ENCODE data around the gene SPOCK2. TPM values are rescaled to one million over a fixed set of nuclear protein-coding genes. Genes with fewer than 3 reads are reported as not detected.
"Not testable (repeated sequence)": the region's sequence is repeated elsewhere in the genome, so short reads cannot be mapped to it uniquely, and the experiment has no call there.

Gene SPOCK2
- polyA plus RNA-seq, 3 donors from 2014 or later: 58.8 to 86.0 (median 69.0) TPM

DNA sequence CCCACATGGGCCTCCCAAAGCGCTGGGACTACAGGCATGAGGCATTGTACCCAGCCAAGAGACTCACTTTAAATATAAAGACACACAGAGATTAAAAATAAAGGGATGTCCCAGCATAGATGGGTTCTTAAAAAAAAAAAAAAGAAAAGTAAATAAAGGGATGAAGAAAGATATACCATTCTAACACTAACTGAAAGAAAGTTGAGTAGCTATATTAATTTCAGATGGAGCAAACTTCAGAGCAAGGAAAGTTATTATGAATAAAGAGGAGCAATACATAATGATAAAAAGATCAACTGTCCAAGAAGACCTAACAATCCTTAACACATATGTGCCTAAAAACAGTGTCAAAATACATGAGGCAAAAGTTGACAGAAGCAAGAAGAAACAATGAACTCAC is 33.0 kb upstream of the SPOCK2 start:
- Mint-ChIP-seq H3K27me3 (ENCODE audit: low read depth in 3 of 3) (peaks cover 0 to 2% (median under 1%) of the 10 kb centered on the region in 3 donors), H3K4me3 (no peak overlapping the region), H3K9me3 (peaks cover 0 to 2% (median 0%) of the 10 kb centered on the region in 6 donors), H3K36me3 (peaks cover 17 to 22% (median 19%) of the 10 kb centered on the region in 3 donors), H3K27ac (no peak overlapping the region), H3K4me1 (no peaks in the 10 kb centered on the region)
- no peak for DNase-seq

DNA sequence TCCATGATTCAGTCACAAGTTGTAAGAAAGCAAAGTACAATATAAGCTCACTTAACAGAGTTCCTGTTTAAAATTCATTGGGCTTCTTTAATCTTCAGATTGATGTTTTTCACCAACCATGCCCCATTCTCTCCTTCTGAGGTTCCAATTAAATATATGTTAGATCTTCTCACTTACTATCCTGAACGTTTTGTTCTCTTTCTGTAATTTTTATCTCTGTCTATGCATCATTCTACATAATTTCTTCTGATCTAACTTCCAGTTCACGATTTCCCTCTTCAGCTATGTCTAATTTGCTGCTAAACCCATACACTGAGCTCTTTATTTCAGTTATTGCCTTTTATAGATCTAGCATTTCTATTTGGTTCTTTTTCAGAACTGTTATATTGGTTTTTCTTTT is 28.0 kb upstream of the SPOCK2 start:
- H3K4me1 Mint-ChIP-seq: no peaks in the 10 kb centered on the region
- no peak for DNase-seq
- H3K4me3 Mint-ChIP-seq: no peak overlapping the region
- peaks cover 20 to 49% (median 32%) of the 10 kb centered on the region in 3 donors for H3K36me3 Mint-ChIP-seq
- peaks cover 0 to 3% (median 1%) of the 10 kb centered on the region in 3 donors for H3K27me3 Mint-ChIP-seq (ENCODE audit: low read depth in 3 of 3)
- peaks cover 0 to 5% (median 0%) of the 10 kb centered on the region in 6 donors for H3K9me3 Mint-ChIP-seq
- H3K27ac Mint-ChIP-seq: no peak overlapping the region

DNA sequence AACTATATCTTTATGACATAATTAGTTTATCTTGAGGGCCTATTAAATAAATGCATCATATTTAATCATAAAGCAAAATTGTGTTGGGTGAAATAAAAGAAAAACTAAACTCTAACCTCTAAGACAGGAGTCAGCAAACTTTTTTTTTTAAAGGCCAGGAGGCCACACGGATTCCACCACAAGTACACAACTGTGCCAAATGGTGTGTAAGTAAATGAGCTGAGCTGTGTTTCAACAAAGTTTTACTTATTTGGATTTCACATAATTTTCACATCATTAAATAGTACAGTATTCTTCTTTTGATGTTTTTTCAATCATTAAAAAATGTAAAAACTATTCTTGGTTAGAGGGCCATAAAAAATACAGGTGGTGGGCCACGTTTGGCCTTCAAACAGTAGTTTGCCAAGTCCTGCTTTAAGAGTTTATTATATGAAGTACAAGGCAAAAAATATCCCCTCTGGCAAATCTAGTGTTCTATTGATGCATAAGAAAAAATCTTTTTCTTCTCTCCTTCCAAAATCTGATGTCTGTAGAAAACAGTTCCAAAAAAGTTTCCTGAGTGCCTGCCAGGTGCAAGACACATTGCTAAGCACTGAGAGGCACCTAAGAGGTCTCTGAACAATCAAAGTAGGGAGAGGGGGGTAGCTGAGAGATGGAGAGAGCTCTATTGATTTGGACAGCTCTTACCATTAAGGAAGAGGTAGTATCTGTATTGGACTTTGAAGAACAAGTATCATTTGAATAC is 26.5 kb upstream of the SPOCK2 start:
- DNase-seq: no peak
- no peak overlapping the region for H3K4me3 Mint-ChIP-seq
- no peak overlapping the region for H3K27ac Mint-ChIP-seq
- no peaks in the 10 kb centered on the region for H3K4me1 Mint-ChIP-seq
- H3K27me3 Mint-ChIP-seq (ENCODE audit: low read depth in 3 of 3): peaks cover 0 to 3% (median 1%) of the 10 kb centered on the region in 3 donors
- H3K9me3 Mint-ChIP-seq: peaks cover 0 to 5% (median 0%) of the 10 kb centered on the region in 6 donors
- peaks cover 17 to 49% (median 32%) of the 10 kb centered on the region in 3 donors for H3K36me3 Mint-ChIP-seq

DNA sequence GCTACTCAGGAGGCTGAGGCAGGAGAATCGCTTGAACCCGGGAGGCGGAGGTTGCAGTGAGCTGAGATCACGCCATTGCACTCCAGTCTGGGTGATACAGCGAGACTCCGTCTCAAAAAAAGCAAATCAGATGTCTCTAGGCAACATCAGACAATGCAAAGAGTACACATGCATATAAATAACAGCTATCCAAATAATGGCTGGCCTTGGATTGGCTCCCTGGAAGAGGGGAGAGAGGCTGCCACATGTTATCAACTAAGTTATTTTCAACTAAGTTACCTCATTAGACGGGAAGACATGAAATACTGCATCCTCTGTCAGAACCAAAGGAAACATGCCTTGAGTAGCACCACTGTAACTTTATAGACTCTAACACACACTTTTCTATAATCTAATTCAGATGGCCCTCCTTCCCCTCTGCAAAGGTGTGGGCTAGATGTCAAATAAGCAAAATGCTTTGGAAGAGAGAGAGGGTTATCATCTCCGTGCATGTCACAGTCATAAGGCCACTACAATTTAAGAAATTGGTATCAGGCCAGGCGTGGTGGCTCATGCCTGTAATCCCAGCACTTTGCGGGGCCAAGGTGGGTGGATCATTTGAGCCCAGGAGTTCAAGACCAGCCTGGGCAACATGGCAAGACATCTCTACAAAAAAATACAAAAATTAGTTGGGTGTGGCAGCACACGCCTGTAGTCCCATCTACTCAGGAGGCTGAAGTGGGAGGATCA is 22.5 kb upstream of the SPOCK2 start:
- Mint-ChIP-seq H3K36me3 (peaks cover 7 to 36% (median 23%) of the 10 kb centered on the region in 3 donors), H3K9me3 (no peaks in the 10 kb centered on the region), H3K27ac (no peak overlapping the region), H3K4me1 (peaks cover 16 to 17% of the 10 kb centered on the region in 2 donors), H3K4me3 (no peak overlapping the region), H3K27me3 (ENCODE audit: low read depth in 3 of 3) (peaks cover 0 to 5% (median 1%) of the 10 kb centered on the region in 3 donors)
- no peak for DNase-seq

DNA sequence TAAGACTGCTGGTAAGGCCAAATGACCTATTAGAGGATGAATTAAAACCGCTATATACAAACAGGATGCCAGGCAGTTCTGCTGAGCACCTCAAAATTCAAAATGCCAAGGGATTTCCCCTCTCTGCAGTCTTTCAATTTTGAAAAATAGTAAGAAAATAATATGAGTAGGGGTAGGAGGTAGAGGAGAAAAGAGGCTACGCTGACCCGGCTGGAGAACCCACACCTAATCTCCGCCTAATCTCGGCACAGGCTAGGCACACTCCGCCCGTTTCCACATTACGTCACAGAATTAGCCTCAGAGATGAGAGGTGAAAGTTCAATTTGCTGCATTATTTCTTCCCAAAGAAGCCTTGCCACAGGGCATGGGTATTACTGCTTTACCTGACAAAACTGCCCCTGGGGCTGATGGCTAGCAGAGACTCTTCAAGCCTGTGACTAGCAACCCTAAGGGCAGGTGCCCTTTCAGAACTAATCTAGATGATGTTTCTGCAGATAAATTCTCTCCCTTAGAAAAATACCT is 21.3 kb upstream of the SPOCK2 start:
- no peaks in the 10 kb centered on the region for H3K9me3 Mint-ChIP-seq
- no peak overlapping the region for H3K27ac Mint-ChIP-seq
- H3K27me3 Mint-ChIP-seq (ENCODE audit: low read depth in 3 of 3): peaks cover 0 to 5% (median 1%) of the 10 kb centered on the region in 3 donors
- peaks cover 16 to 17% of the 10 kb centered on the region in 2 donors for H3K4me1 Mint-ChIP-seq
- no peak for DNase-seq
- peaks cover 6 to 28% (median 17%) of the 10 kb centered on the region in 3 donors for H3K36me3 Mint-ChIP-seq
- H3K4me3 Mint-ChIP-seq: no peak overlapping the region

DNA sequence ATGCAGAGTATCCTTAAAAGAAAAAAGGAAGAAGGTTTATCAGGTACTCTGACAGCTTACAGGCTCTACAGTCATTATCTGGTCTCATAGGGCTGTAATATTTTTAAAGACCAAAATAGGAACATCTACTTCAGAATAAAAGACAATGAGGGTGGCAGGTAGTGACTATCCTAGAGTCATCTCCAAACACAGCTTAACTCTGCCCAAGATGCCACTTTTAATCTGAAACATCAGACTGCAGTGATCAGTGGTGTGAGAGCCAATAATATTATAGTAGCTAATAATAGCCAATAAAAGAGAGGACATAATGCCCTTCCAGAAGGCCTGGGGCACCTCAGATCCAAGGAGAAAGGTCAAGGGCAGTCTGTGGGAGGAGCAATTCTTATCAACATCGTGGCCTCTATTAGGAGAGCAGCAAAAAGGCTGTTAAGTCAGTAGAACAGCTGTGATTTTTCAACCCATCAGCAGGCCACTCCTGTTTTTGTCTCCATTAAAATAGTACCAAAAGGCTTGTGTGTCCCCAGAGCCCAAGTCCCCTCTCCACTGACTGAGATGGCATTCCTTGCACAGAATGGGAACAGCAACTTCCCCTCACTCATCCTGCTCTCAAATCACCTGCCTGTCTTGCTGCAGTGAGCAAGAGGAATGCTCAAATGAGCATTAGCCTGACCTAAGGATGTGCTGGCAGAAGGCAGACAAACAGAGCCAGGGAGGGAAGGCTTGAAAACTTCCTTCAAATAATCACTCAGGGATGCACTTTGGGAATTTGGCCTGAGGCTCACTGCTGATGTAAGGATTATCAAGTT is 20.7 kb upstream of the SPOCK2 start:
- no peak overlapping the region for H3K4me3 Mint-ChIP-seq
- no peak for DNase-seq
- peaks cover 0 to 5% (median 1%) of the 10 kb centered on the region in 3 donors for H3K27me3 Mint-ChIP-seq (ENCODE audit: low read depth in 3 of 3)
- H3K4me1 Mint-ChIP-seq: peaks cover 16 to 17% of the 10 kb centered on the region in 2 donors
- H3K9me3 Mint-ChIP-seq: no peaks in the 10 kb centered on the region
- H3K27ac Mint-ChIP-seq: peak overlapping the region in 4 of 6 donors; percentile 23 to 49 (median 38)
- H3K36me3 Mint-ChIP-seq: peaks cover 6 to 31% (median 17%) of the 10 kb centered on the region in 3 donors

DNA sequence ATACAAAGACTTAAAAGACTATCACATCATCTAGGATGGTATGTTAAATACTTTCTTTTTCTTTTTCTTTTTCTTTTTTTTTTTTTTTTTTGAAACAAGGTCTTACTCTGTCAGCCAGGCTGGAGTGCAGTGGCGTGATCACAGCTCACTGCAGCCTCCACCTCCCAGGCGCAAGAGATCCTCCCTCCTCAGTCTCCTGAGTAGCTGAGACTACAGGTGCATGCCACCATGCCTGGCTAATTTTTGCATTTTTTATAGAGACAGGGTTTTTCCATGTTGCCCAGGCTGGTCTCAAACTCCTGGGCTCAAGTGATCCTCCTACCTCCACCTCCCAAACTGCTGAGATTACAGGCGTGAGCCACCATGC is 19.6 kb upstream of the SPOCK2 start:
- peak overlapping the region in 1 of 5 donors; percentile 67 for H3K4me3 Mint-ChIP-seq
- peaks cover 16 to 17% of the 10 kb centered on the region in 2 donors for H3K4me1 Mint-ChIP-seq
- peak overlapping the region; percentile 42 to 80 (median 69) for H3K27ac Mint-ChIP-seq
- H3K36me3 Mint-ChIP-seq: peaks cover 6 to 30% (median 20%) of the 10 kb centered on the region in 3 donors
- DNase-seq; H3K27me3 Mint-ChIP-seq (ENCODE audit: low read depth in 3 of 3); H3K9me3 Mint-ChIP-seq: not testable (repeated sequence)

DNA sequence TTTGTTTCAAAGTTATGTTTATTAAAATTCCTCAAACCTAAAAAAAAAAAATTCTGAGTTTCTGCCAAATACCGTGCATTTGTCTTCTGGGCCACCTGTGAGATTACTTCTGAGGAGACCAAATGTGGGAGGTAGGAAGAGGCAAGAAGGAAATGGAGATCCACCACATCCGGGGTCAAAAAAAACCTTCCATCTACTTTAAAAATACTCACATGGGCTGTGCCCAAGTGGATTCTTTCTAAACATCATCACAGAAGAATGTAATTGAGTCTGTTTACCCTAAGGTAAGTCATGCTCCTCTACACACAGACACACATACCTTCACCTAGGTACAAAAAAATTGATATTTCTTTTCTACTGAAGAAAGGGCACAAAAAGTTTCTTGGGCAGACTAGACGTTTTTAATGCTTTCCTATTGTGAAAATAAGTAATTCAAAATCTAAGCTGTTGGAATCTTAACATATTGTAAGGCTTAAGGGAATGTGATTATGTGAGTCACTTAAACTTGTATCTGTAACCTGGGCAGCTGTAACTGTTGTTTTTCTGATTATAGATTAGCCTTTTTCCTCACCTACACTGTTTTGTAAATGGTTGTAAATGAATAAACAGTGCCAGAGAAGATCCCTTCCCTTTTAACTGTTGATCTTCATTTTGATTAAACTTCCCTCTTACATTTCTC is 19.1 kb upstream of the SPOCK2 start:
- Mint-ChIP-seq H3K27me3 (ENCODE audit: low read depth in 3 of 3) (peaks cover 0 to 5% (median 1%) of the 10 kb centered on the region in 3 donors), H3K27ac (peak overlapping the region; percentile 42 to 88 (median 69)), H3K4me3 (peak overlapping the region; percentile 37 to 67 (median 53)), H3K9me3 (no peaks in the 10 kb centered on the region), H3K36me3 (peaks cover 6 to 31% (median 22%) of the 10 kb centered on the region in 3 donors), H3K4me1 (peaks cover 16 to 17% of the 10 kb centered on the region in 2 donors)
- peak in 1 of 3 donors; percentile 26 for DNase-seq

DNA sequence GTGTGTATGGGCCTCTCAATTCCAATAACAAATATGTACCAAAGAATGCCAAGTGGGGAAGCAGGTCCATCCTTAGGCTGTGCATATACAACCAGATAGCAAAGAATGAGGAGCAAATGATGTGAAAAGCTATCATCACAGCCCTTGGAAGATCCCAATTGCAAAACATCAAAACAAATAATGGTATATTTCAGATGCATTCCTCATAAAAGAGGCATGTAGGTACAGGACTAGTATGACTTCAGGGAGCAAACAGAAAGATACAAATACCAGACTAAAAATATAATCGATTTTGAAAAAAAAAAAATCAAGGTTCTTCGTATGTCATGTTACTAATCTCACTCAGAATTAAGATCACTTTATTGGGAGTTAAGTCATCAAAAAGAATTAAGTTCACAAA is 18.5 kb upstream of the SPOCK2 start:
- Mint-ChIP-seq H3K36me3 (peaks cover 11 to 31% (median 22%) of the 10 kb centered on the region in 3 donors), H3K27ac (peak overlapping the region; percentile 18 to 88 (median 59)), H3K4me1 (peaks cover 16 to 17% of the 10 kb centered on the region in 2 donors), H3K9me3 (no peaks in the 10 kb centered on the region), H3K4me3 (peak overlapping the region; percentile 21 to 60 (median 47)), H3K27me3 (ENCODE audit: low read depth in 3 of 3) (peaks cover 0 to 5% (median 1%) of the 10 kb centered on the region in 3 donors)
- DNase-seq: no peak

DNA sequence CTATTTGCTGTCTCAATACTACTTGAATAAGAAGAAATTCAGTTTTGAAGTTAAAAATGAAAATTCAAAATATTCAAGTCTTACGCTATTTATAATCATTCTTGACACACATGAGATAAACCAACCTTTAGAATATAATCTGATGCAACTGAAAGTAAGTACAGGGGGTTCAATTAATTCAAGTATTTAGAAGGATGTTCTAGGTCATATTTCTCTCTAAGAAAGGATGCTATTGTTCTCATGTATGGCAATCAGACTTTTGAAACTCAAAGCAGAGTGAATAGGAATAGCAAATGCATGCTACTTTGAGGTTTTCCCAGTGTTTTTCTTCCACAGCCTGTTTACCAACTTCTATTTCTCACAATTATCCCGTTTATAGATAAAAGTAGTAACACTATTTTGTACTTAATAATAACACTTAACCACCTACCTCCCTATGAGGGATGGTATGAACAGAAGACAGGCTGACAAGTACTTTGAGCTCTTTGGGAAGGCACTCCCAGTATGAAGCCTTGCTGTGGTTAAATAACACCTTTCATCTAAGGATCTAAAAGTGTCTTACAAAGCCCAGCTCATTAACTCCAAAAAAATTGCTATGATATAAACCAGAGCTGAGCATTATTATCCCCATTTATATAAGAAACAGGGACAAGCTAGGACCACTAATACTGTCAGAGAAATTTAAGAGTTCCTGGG is 18.0 kb upstream of the SPOCK2 start:
- Mint-ChIP-seq H3K36me3 (peaks cover 15 to 36% (median 27%) of the 10 kb centered on the region in 3 donors), H3K4me3 (peak overlapping the region in 4 of 5 donors; percentile 18 to 57 (median 23)), H3K27me3 (ENCODE audit: low read depth in 3 of 3) (peaks cover 0 to 5% (median 0%) of the 10 kb centered on the region in 3 donors), H3K4me1 (peaks cover 16 to 17% of the 10 kb centered on the region in 2 donors), H3K9me3 (no peaks in the 10 kb centered on the region), H3K27ac (peak overlapping the region in 5 of 6 donors; percentile 18 to 88 (median 63))
- no peak for DNase-seq

DNA sequence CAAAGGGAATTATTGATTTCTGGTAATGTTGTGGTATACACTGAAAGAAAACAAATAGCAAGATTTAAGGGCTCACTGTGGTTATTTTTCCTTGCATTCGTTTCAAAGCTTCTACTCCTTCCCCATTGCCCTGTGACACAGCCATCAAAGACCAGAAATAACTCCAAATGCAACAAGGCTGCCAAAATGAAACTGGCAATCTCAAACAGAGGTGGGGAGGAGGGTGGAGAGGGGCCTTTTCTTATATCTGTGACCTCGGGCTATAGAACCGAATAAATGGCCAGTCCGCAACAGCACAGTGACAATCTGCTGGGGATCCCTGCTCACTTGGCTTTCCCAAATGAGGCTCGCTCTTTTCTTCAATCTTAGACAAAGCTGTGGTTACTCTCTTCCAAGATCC is 17.4 kb upstream of the SPOCK2 start:
- H3K4me3 Mint-ChIP-seq: no peak overlapping the region

DNA sequence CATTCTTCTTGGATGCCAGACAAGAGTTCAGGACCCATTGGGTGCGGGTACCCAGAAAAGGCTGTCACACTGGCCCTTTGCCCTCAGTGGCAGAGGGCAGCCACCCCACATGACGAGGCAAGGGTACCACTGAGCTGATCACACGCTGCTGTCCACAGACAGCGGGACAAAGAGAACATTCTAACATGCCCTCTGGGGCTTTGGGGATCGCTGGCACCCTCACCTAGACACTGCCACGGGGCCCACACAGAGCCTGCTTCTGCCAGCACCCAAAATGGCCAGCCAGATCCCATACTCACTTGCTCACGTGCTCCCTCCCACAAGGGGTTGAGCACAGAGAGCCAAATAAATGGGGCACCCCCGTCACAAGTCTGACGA is 16.7 kb upstream of the SPOCK2 start:
- peaks cover 16 to 17% of the 10 kb centered on the region in 2 donors for H3K4me1 Mint-ChIP-seq

More for the DNA sequence above, 17.4 kb upstream of the SPOCK2 start:
- DNase-seq: no peak
- Mint-ChIP-seq H3K27me3 (ENCODE audit: low read depth in 3 of 3) (peaks cover 0 to 5% (median 0%) of the 10 kb centered on the region in 3 donors), H3K9me3 (no peaks in the 10 kb centered on the region), H3K27ac (no peak overlapping the region), H3K4me1 (peaks cover 16 to 17% of the 10 kb centered on the region in 2 donors), H3K36me3 (peaks cover 19 to 42% (median 30%) of the 10 kb centered on the region in 3 donors)

More for the DNA sequence above, 16.7 kb upstream of the SPOCK2 start:
- Mint-ChIP-seq H3K27ac (no peak overlapping the region), H3K27me3 (ENCODE audit: low read depth in 3 of 3) (peaks cover 0 to 5% (median 0%) of the 10 kb centered on the region in 3 donors), H3K9me3 (no peaks in the 10 kb centered on the region), H3K36me3 (peaks cover 19 to 42% (median 30%) of the 10 kb centered on the region in 3 donors), H3K4me3 (no peak overlapping the region)
- DNase-seq: no peak

Data from immature natural killer cell (primary cell).